Heart right ventricle (tissue), 16 donors: ENCODE results near the gene DCANP1. TPM values are rescaled to one million over a fixed set of nuclear protein-coding genes. Genes with fewer than 3 reads are reported as not detected.

Experiments
- ATAC-seq, 8 donors: fragments of 200-7000 bp; cut with Tn5 transposase; one replicate each; pipeline ENCODE4 v1.9.1; 2020; ENCODE audit warnings: mild to moderate bottlenecking in 8 of 8, moderate library complexity in 8 of 8, moderate number of reproducible peaks in 1 of 8
- DNase-seq, 2 donors: peaks; one replicate each; pipeline ENCODE4 v3.0.0-alpha.2; 2020
- H3K27ac ChIP-seq, 10 donors: fragments of 200-600 bp; sonication (generic) in 2 of 10; one replicate each; pipeline versions ENCODE4 v1.5.0 to v1.8.0; 2020 to 2022; ENCODE audit warnings: mild to moderate bottlenecking in 3 of 10
- H3K27me3 ChIP-seq, 7 donors: fragments of 200-600 bp; one replicate each; pipeline ENCODE4 v1.8.0; 2021 to 2022; ENCODE audit warnings: mild to moderate bottlenecking in 2 of 7
- H3K36me3 ChIP-seq, 9 donors: fragments of 200-600 bp; sonication (generic) in 1 of 9; one replicate each; pipeline versions ENCODE4 v1.5.0 to v1.8.0; 2020 to 2022; ENCODE audit warnings: mild to moderate bottlenecking in 2 of 9
- H3K4me1 ChIP-seq, 9 donors: fragments of 200-600 bp; sonication (generic) in 1 of 9; one replicate each; pipeline versions ENCODE4 v1.5.0 to v1.8.0; 2020 to 2022; ENCODE audit warnings: mild to moderate bottlenecking in 4 of 9
- H3K4me3 ChIP-seq, 10 donors: fragments of 200-600 bp; sonication (generic) in 2 of 10; one replicate each; pipeline versions ENCODE4 v1.5.0 to v1.8.0; 2020 to 2022; ENCODE audit warnings: mild to moderate bottlenecking in 7 of 10, moderate library complexity in 2 of 10
- H3K9me3 ChIP-seq, 11 donors: fragments of 200-600 bp in 10 of 11; sonication (generic) in 2 of 11; one replicate each; pipeline versions ENCODE4 v1.5.0 to v1.8.0; 2013 to 2022; ENCODE audit warnings: mild to moderate bottlenecking in 2 of 11, control low read depth in 1 of 11, moderate library complexity in 1 of 11
- CTCF ChIP-seq, 9 donors: fragments of 200-600 bp; sonication (generic) in 2 of 9; IDR thresholded peaks; one replicate each; pipeline versions ENCODE4 v1.5.0 to v1.8.0; 2021 to 2022; ENCODE audit warnings: antibody characterized with exemption in 9 of 9, mild to moderate bottlenecking in 5 of 9, moderate library complexity in 1 of 9
- WGBS, 2 donors: extraction: QIAGEN DNeasy Blood & Tissue Kit; methylation state at CpG; one replicate each; pipeline ENCODE4 v1.1.7; 2013; ENCODE audit warnings: inconsistent platforms in 1 of 2; 5-methylcytosine and 5-hydroxymethylcytosine counted together
- intact Hi-C, 10 donors: fragments of 100-400 bp; cut with DNase I; formaldehyde crosslinking; loops; one replicate each; pipeline versions ENCODE4 v1.11.1 to v1.14.2; 2022
- polyA plus RNA-seq, 2 donors: library from polyadenylated mRNA; stranded (reverse); fragments of 200-250 nt; gene quantifications; one replicate each; pipeline ENCODE4 v1.2.3, GENCODE V29; 2013
- total RNA-seq, 10 donors: library from RNA; stranded (reverse); fragmentation: NEBNext Ultra II Directional in 3 of 10; extraction: Animal tissue kit (Norgen Biotek cat#: 25700) in 3 of 10; gene quantifications; one replicate each; pipeline versions ENCODE4 v1.2.1 to v1.2.4, GENCODE V29; 2021 to 2023
- donor health status: Arrhythmogenic right ventricular cardiomyopathy.
- donor health status: ischemic (EF 13 %, LVEDD 7.1; RV severe dilation, severe dysfunction).
- donor health status: healthy with polysubstance abuse.
- donor health status: DM: no; HTN: yes; CAD: no.
- donor health status: DM: no; HTN: no; CAD: no.
- donor health status: ischemic (EF 25% LVEDD 6.9; RV normal size, moderate dysfunction).
- donor health status: ischemic (EF 25% LVEDD 5.7; RV mildly dilated, moderate dysfunction).
- donor health status: healthy.
- donor health status: DM: yes; HTN: yes; CAD: no.
- donor health status: Ischemic cardiomyopathy.
- donor health status: ischemic (EF 35%, LVEDD 5.7; RV mildly dilated, moderate dysfunction).
- donor health status: nonischemic (EF 11% LVEDD 7.7; RV severe dilation, severe dysfunction).
- donor health status: DM: yes; HTN: yes; CAD: no.
- donor health status: PGD.
- donor health status: ischemic (EF 29% LVEDD 5.4; RV normal size, mild dysfunction).
- donor health status: nonischemic (EF 23%, LVEDD 6.1; RV moderate dilation, normal function).

The DCANP1 gene
- total and polyA plus RNA-seq, 12 donors = not detected

DNA sequence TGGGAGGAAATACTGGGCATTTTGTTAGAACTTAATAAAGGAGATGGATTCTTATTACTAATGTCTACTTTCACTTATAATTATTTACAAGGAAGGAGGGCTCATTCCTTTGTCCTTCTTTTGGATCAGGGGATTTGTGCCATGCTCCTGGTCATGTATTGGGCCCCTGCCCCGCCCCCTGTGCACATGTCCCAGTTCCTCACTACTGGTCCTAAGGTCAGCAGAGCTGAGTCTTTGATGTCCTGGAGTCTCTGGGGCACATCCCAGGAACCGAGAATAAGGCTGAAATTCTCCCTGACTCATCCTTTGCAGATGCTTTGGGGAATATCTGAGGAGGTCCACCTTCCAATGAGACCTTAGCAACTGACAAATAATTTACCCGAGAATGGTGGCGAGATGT, 24.6 kb upstream of the DCANP1 start:
- Histone ChIP-seq H3K27ac (no peak overlapping the region), H3K4me1 (peaks cover 0 to 2% (median under 1%) of the 10 kb centered on the region in 9 donors), H3K36me3 (no peaks in the 10 kb centered on the region), H3K4me3 (no peak overlapping the region), H3K27me3 (peaks cover 3 to 98% (median 86%) of the 10 kb centered on the region in 7 donors), H3K9me3 (no peaks in the 10 kb centered on the region)
- no peak for TF ChIP-seq CTCF (IDR thresholded peaks at IDR 0.05)
- intact Hi-C loops = loop anchor here in 1 of 10 donors (10.0 kb wide), 1 partner anchor 363 kb away; the partner anchor contains the start of gene SLC25A48
- DNase-seq (no peak), ATAC-seq (no peak)
- 81 to 83% methylated on average over 4 of the region's 4 CpGs for WGBS, 2 donors

- no peak for TF ChIP-seq CTCF (IDR thresholded peaks at IDR 0.05)
- H3K27me3 ChIP-seq = peaks cover 3 to 96% (median 84%) of the 10 kb centered on the region in 7 donors
- intact Hi-C loops = loop anchor here in 6 of 10 donors (5.0 to 10.0 kb wide), 4 partner anchors 345 to 365 kb away; partner anchors contain the start of gene SLC25A48 (in 3 of the 6)
- H3K4me1 ChIP-seq = peaks cover 0 to 10% (median 7%) of the 10 kb centered on the region in 9 donors
- no peak overlapping the region for H3K27ac ChIP-seq
- no peaks in the 10 kb centered on the region for H3K36me3 ChIP-seq
- no peaks in the 10 kb centered on the region for H3K9me3 ChIP-seq
- DNase-seq = no peak
- no peak for ATAC-seq
- H3K4me3 ChIP-seq = no peak overlapping the region
- 75 to 80% methylated on average over 5 of the region's 5 CpGs for WGBS, 2 donors
These were observed 22.8 kb upstream of the DCANP1 start for GRCh38 chr5:135469911-135470310.

DNA sequence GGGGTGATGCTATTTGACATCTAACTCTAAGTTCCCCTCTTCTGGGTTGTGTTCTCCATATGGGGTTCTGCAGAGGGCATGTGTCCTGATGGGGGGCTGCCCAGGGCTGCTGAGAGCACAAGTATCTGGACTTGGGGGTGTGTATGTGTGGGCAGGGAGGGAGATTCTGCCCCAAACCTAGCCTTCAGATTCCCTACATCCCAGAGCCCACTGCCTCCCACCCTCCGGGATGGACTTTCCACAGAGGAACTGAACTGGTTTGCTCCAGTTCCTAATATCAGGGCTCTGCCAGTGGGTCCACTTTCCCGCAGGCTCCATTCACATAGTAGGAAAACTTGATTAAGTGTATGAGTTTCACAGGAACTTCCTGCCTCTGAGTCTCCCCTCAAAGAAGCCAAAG, 21.4 kb upstream of the DCANP1 start:
- intact Hi-C loops = loop anchor here in 5 of 10 donors (5.0 to 10.0 kb wide), 4 partner anchors 346 to 366 kb away; partner anchors contain the start of gene SLC25A48 (in 2 of the 5)
- no peak for ATAC-seq
- no peak overlapping the region for H3K27ac ChIP-seq
- 73 to 88% methylated on average over 2 of the region's 2 CpGs for WGBS, 2 donors
- no peak for TF ChIP-seq CTCF (IDR thresholded peaks at IDR 0.05)
- H3K36me3 ChIP-seq = no peaks in the 10 kb centered on the region
- H3K27me3 ChIP-seq = peaks cover 3 to 96% (median 88%) of the 10 kb centered on the region in 7 donors
- peaks cover 0 to 10% (median 7%) of the 10 kb centered on the region in 9 donors for H3K4me1 ChIP-seq
- no peak for DNase-seq
- no peak overlapping the region for H3K4me3 ChIP-seq
- no peaks in the 10 kb centered on the region for H3K9me3 ChIP-seq

DNA sequence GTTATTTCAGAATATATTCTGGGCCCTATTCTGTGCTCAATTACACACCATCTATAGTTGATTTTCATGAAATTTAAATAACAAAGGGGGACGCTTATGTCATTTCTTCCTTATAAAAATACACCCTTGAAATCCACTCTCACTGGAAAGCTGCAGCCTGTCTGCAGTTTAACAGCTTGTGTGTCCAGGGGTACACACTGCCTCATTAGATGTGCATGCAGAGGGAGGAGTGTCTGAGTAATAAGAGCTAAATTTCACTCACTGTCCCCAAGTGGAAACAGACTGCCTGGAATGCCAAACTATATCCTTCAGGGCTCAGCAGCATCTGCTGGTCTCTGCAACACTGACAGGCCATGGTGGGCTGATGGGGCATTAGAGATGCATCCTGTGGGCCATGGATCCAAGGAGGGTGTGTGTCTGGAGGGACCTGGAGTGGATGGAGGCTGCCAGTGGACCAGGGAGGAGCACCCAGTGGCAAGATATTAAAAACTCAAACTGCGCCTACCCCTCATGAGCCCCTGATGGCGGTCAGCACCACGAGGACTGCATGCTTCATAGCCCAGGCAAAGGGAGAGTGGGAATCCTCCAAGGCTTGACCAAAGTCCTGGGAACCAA, 20.8 kb upstream of the DCANP1 start:
- Histone ChIP-seq H3K4me3 (no peak overlapping the region), H3K4me1 (peaks cover 0 to 10% (median 7%) of the 10 kb centered on the region in 9 donors), H3K27ac (no peak overlapping the region), H3K9me3 (no peaks in the 10 kb centered on the region), H3K36me3 (no peaks in the 10 kb centered on the region), H3K27me3 (peaks cover 3 to 97% (median 88%) of the 10 kb centered on the region in 7 donors)
- intact Hi-C loops = loop anchor here in 8 of 10 donors (2.0 to 10.0 kb wide), 5 partner anchors 85 to 367 kb away; partner anchors contain the start of gene SLC25A48 (in 2 of the 8)
- ATAC-seq (no peak), DNase-seq (no peak)
- 91 to 98% methylated on average over 4 of the region's 4 CpGs for WGBS, 2 donors
- TF ChIP-seq CTCF (IDR thresholded peaks at IDR 0.05) = no peak
